H9 (cell line): ENCODE data around the gene SMIM28. TPM values are rescaled to one million over a fixed set of nuclear protein-coding genes. Genes with fewer than 3 reads are reported as not detected.

Source experiments
- DNase-seq: peaks from one replicate; pipeline ENCODE4 v3.0.0-alpha.2; 2017
- H2AFZ ChIP-seq: one replicate; pipeline ENCODE4 v1.6.1; 2013; ENCODE audit warnings: mild to moderate bottlenecking, low read length, control low read depth, moderate library complexity
- H2AK5ac ChIP-seq: 2 replicates; pipeline ENCODE4 v1.6.1; 2013; ENCODE audit warnings: low read length, control low read depth, mixed read lengths; ENCODE audit not compliant: insufficient read length
- H2BK120ac ChIP-seq: one replicate; pipeline ENCODE4 v1.6.1; 2013; ENCODE audit warnings: low read depth, mild to moderate bottlenecking, low read length, control low read depth, inconsistent platforms; ENCODE audit not compliant: poor library complexity, severe bottlenecking
- H2BK12ac ChIP-seq: 2 replicates; pipeline ENCODE4 v1.6.1; 2013; ENCODE audit warnings: low read length, control low read depth, mixed read lengths, low read depth; ENCODE audit not compliant: insufficient read length
- H2BK15ac ChIP-seq: 2 replicates; pipeline ENCODE4 v1.6.1; 2013; ENCODE audit warnings: low read depth, low read length, control low read depth
- H2BK20ac ChIP-seq: one replicate; pipeline ENCODE4 v1.6.1; 2013; ENCODE audit warnings: low read depth, mild to moderate bottlenecking, low read length, control low read depth, inconsistent platforms; ENCODE audit not compliant: poor library complexity, severe bottlenecking
- H2BK5ac ChIP-seq: 2 replicates; pipeline ENCODE4 v1.6.1; 2013; ENCODE audit warnings: low read length, control low read depth, mixed read lengths; ENCODE audit not compliant: insufficient read length
- H3K14ac ChIP-seq: 2 replicates; pipeline ENCODE4 v1.6.1; 2013; ENCODE audit warnings: low read length, control low read depth; ENCODE audit not compliant: insufficient read depth
- H3K18ac ChIP-seq: 2 replicates; pipeline ENCODE4 v1.6.1; 2013; ENCODE audit warnings: low read depth, mild to moderate bottlenecking, mixed read lengths, low read length, control low read depth; ENCODE audit not compliant: insufficient read length
- H3K23ac ChIP-seq: 2 replicates; pipeline ENCODE4 v1.6.1; 2013; ENCODE audit warnings: low read length, control low read depth, mixed read lengths, low read depth; ENCODE audit not compliant: insufficient read length
- H3K23me2 ChIP-seq: 2 replicates; pipeline ENCODE4 v1.6.1; 2013; ENCODE audit warnings: low read depth, mild to moderate bottlenecking, mixed read lengths, low read length, control low read depth; ENCODE audit not compliant: insufficient read length, poor library complexity, severe bottlenecking
- H3K27ac ChIP-seq: 2 replicates; pipeline ENCODE4 v1.5.1; 2013; ENCODE audit warnings: low read length, control low read depth, mixed read lengths, low read depth; ENCODE audit not compliant: insufficient read length
- H3K27me3 ChIP-seq: 2 replicates; pipeline ENCODE4 v1.6.1; 2013; ENCODE audit warnings: low read length, control low read depth, inconsistent platforms; ENCODE audit not compliant: insufficient read depth
- H3K4ac ChIP-seq: 2 replicates; pipeline ENCODE4 v1.6.1; 2013; ENCODE audit warnings: low read depth, mild to moderate bottlenecking, control low read depth, inconsistent platforms, low read length, moderate library complexity
- H3K4me1 ChIP-seq: 2 replicates; pipeline ENCODE4 v1.6.1; 2013; ENCODE audit warnings: low read length, control low read depth, inconsistent platforms; ENCODE audit not compliant: insufficient read depth
- H3K4me2 ChIP-seq: 2 replicates; pipeline ENCODE4 v1.6.1; 2013; ENCODE audit warnings: low read length, control low read depth, mixed read lengths; ENCODE audit not compliant: insufficient read length, insufficient read depth
- H3K56ac ChIP-seq: 2 replicates; pipeline ENCODE4 v1.6.1; 2013; ENCODE audit warnings: low read depth, mild to moderate bottlenecking, mixed read lengths, low read length, control low read depth; ENCODE audit not compliant: insufficient read length
- H3K79me1 ChIP-seq: 2 replicates; pipeline ENCODE4 v1.6.1; 2013; ENCODE audit warnings: low read depth, mild to moderate bottlenecking, moderate library complexity, low read length, control low read depth, inconsistent platforms; ENCODE audit not compliant: insufficient read depth, poor library complexity, severe bottlenecking
- H3K79me2 ChIP-seq: 2 replicates; pipeline ENCODE4 v1.6.1; 2013; ENCODE audit warnings: low read length, control low read depth, inconsistent platforms; ENCODE audit not compliant: insufficient read depth
- H3K9ac ChIP-seq: 2 replicates; pipeline ENCODE4 v1.6.1; 2013; ENCODE audit warnings: low read length, control low read depth, mixed read lengths; ENCODE audit not compliant: insufficient read length; ENCODE audit errors: extremely low read depth
- H3K9me3 ChIP-seq: one replicate; pipeline ENCODE4 v1.6.1; 2013; ENCODE audit warnings: low read depth, low read length, inconsistent platforms; ENCODE audit not compliant: control insufficient read depth
- H3T11ph ChIP-seq: one replicate; pipeline ENCODE4 v1.6.1; 2013; ENCODE audit warnings: mild to moderate bottlenecking, low read length, control low read depth, inconsistent platforms
- H4K20me1 ChIP-seq: one replicate; pipeline ENCODE4 v1.6.1; 2013; ENCODE audit not compliant: control insufficient read depth, insufficient read length, insufficient read depth
- H4K5ac ChIP-seq: 2 replicates; pipeline ENCODE4 v1.6.1; 2013; ENCODE audit warnings: low read depth, mild to moderate bottlenecking, mixed read lengths, low read length, control low read depth; ENCODE audit not compliant: insufficient read length
- H4K8ac ChIP-seq: replicated peaks from 2 replicates; pipeline ENCODE4 v1.6.1; 2013; ENCODE audit warnings: low read length, control low read depth, mixed read lengths, low read depth; ENCODE audit not compliant: insufficient read length
- H4K91ac ChIP-seq: 2 replicates; pipeline ENCODE4 v1.6.1; 2013; ENCODE audit warnings: low read depth, mild to moderate bottlenecking, moderate library complexity, mixed read lengths, low read length, control low read depth; ENCODE audit not compliant: insufficient read length
- H3K27ac Mint-ChIP-seq, 3 experiments: 2 replicates in 2 of 3; 3 replicates in 1 of 3; pipeline ENCODE4 v1.8.0; 2020 to 2021; ENCODE audit warnings: mixed read lengths in 3 of 3, mild to moderate bottlenecking in 1 of 3, moderate library complexity in 1 of 3
- H3K27me3 Mint-ChIP-seq: 2 replicates; pipeline ENCODE4 v1.8.0; 2021; ENCODE audit warnings: low read depth, mild to moderate bottlenecking, moderate library complexity, mixed read lengths
- H3K36me3 Mint-ChIP-seq, 3 experiments: 2 replicates in 2 of 3; 3 replicates in 1 of 3; pipeline ENCODE4 v1.8.0; 2020 to 2021; ENCODE audit warnings: low read depth in 3 of 3, mixed read lengths in 3 of 3; ENCODE audit not compliant: insufficient read depth in 1 of 3
- H3K4me1 Mint-ChIP-seq, 2 experiments: 2 replicates each; pipeline ENCODE4 v1.8.0; 2020; ENCODE audit warnings: mixed read lengths in 2 of 2
- H3K4me3 Mint-ChIP-seq, 2 experiments: 2 replicates in 1 of 2; 3 replicates in 1 of 2; pipeline ENCODE4 v1.8.0; 2020 to 2021; ENCODE audit warnings: mild to moderate bottlenecking in 2 of 2, mixed read lengths in 2 of 2, moderate library complexity in 1 of 2
- H3K9me3 Mint-ChIP-seq, 2 experiments: 2 replicates in 1 of 2; 3 replicates in 1 of 2; pipeline ENCODE4 v1.8.0; 2020; ENCODE audit warnings: mild to moderate bottlenecking in 2 of 2, mixed read lengths in 2 of 2, moderate library complexity in 1 of 2
- CTCF ChIP-seq: fragments of 200-600 bp; sonication (generic); conservative IDR thresholded peaks from 3 replicates; pipeline ENCODE4 v1.8.0; 2021; ENCODE audit warnings: antibody characterized with exemption, mild to moderate bottlenecking
- WGBS: extraction: QIAGEN DNeasy Blood & Tissue Kit; methylation state at CpG from one replicate; pipeline ENCODE4 v1.1.7; 2013; ENCODE audit warnings: missing lambda C conversion rate, low lambda C conversion rate, mixed read lengths; ENCODE audit not compliant: insufficient read length; ENCODE audit errors: extremely low coverage; 5-methylcytosine and 5-hydroxymethylcytosine counted together
- total RNA-seq: library from RNA; stranded (reverse); gene quantifications from 2 replicates; pipeline ENCODE4 v1.2.1, GENCODE V29; 2021

The SMIM28 gene
- total RNA-seq, 1 experiment from 2014 or later, result not detected

- H3K56ac ChIP-seq, result no peak overlapping the region
- H3K4me2 ChIP-seq, result no peak overlapping the region
- no peak overlapping the region for H4K5ac ChIP-seq
- H2BK120ac ChIP-seq, result no peak overlapping the region
- H3K4me1 ChIP-seq, result no peaks in the 10 kb centered on the region
- peak; percentile 76 for TF ChIP-seq CTCF
- H3K27ac ChIP-seq, result no peak overlapping the region
- WGBS, result no CpG with 5 or more reads among the region's 8 CpGs
- no peaks in the 10 kb centered on the region for H3K79me1 ChIP-seq
- no peak overlapping the region for H3K18ac ChIP-seq
- H3K27ac Mint-ChIP-seq, result peak overlapping the region in 1 of 3 experiments; percentile 62; a peak in 3 of 7 replicates
- H4K20me1 ChIP-seq, result no peaks in the 10 kb centered on the region
- no peak overlapping the region for H2BK5ac ChIP-seq
- H2AK5ac ChIP-seq, result no peak overlapping the region
- H3K4me3 Mint-ChIP-seq, result no peak overlapping the region
- H3K23me2 ChIP-seq, result no peaks in the 10 kb centered on the region
- H3K9me3 ChIP-seq, result no peaks in the 10 kb centered on the region
- H3K4me1 Mint-ChIP-seq, result peaks cover 6 to 10% of the 10 kb centered on the region in 2 experiments; a peak in 3 of 4 replicates
- no peak overlapping the region for H2BK20ac ChIP-seq
- H3K79me2 ChIP-seq, result no peaks in the 10 kb centered on the region
- H3K14ac ChIP-seq, result no peak overlapping the region
- no peak overlapping the region for H2BK15ac ChIP-seq
- H3K9ac ChIP-seq, result no peak overlapping the region
- no peak overlapping the region for H3K23ac ChIP-seq
- H3K27me3 Mint-ChIP-seq, result no peaks in the 10 kb centered on the region
- no peak overlapping the region for H3K4ac ChIP-seq
- no peaks in the 10 kb centered on the region for H3K27me3 ChIP-seq
- peaks cover 3 to 32% (median 10%) of the 10 kb centered on the region in 3 experiments; a peak in 6 of 7 replicates for H3K36me3 Mint-ChIP-seq
- H3K9me3 Mint-ChIP-seq, result no peaks in the 10 kb centered on the region
- no peak overlapping the region for H4K91ac ChIP-seq
- no peak overlapping the region for H3T11ph ChIP-seq
- no peak overlapping the region for H4K8ac ChIP-seq
- DNase-seq, result no peak
- H2BK12ac ChIP-seq, result no peak overlapping the region
- no peak overlapping the region for H2AFZ ChIP-seq
Measured at GRCh38 chr6:138428944-138429598, 51.4 kb downstream of the SMIM28 start.
